Uterus (tissue), 4 donors: Measurements from ENCODE around the gene NRSN2. TPM values are rescaled to one million over a fixed set of nuclear protein-coding genes. Genes with fewer than 3 reads are reported as not detected.
"Not testable (repeated sequence)": the region's sequence is repeated elsewhere in the genome, so short reads cannot be mapped to it uniquely, and the experiment has no call there.

ENCODE experiments used
- DNase-seq, 2 donors: peaks; one replicate each; pipeline ENCODE4 v3.0.0-alpha.2; 2019 to 2020
- H3K27ac ChIP-seq, 2 donors: fragments of 200-600 bp; sonication (generic); 1 replicate in 1 of 2; 2 replicates in 1 of 2; pipeline ENCODE4 v1.5.1; 2016 to 2018
- H3K27me3 ChIP-seq, 2 donors: fragments of 200-600 bp; sonication (generic); one replicate each; pipeline ENCODE4 v1.5.1; 2018 to 2019; ENCODE audit warnings: control low read depth in 1 of 2
- H3K36me3 ChIP-seq, 2 donors: fragments of 200-600 bp; sonication (generic); one replicate each; pipeline ENCODE4 v1.5.1; 2019; ENCODE audit warnings: control low read depth in 1 of 2
- H3K4me1 ChIP-seq, 2 donors: fragments of 200-600 bp; sonication (generic); one replicate each; pipeline ENCODE4 v1.5.1; 2018 to 2019; ENCODE audit warnings: control low read depth in 1 of 2
- H3K4me3 ChIP-seq, 2 donors: fragments of 200-600 bp; sonication (generic); 1 replicate in 1 of 2; 2 replicates in 1 of 2; pipeline ENCODE4 v1.5.1; 2018 to 2019; ENCODE audit warnings: mild to moderate bottlenecking in 1 of 2
- H3K9me3 ChIP-seq, 2 donors: fragments of 200-600 bp; sonication (generic); one replicate each; pipeline ENCODE4 v1.5.1; 2019; ENCODE audit warnings: control low read depth in 1 of 2
- POLR2A ChIP-seq, 2 donors: fragments of 450-650 bp; IDR thresholded peaks; one replicate each; pipeline ENCODE4 v1.6.1; 2016; ENCODE audit warnings: antibody characterized with exemption in 2 of 2, mild to moderate bottlenecking in 1 of 2, moderate library complexity in 1 of 2
- intact Hi-C: fragments of 100-400 bp; cut with DNase I; formaldehyde crosslinking; loops from one replicate; pipeline ENCODE4 v1.15.1; 2023; ENCODE audit warnings: low total_unique reads
- total RNA-seq, 4 donors: library from RNA; depleted of rRNA in 3 of 4; stranded (reverse); fragments of >200 nt in 3 of 4; gene quantifications; one replicate each; pipeline versions ENCODE4 v1.1.0 to v1.2.4, GENCODE V29; 2014 to 2023
- TF ChIP-seq, protein P1 (sequence below), 4 experiments: fragments of 200-600 bp in 2 of 4; fragments of 450-650 bp in 2 of 4; sonication (generic) in 2 of 4; IDR thresholded peaks; one replicate each; pipeline ENCODE4 v1.5.1; 2016 to 2019; ENCODE audit warnings: antibody characterized with exemption in 4 of 4, mild to moderate bottlenecking in 2 of 4, moderate library complexity in 1 of 4
- donor health status: DM: yes; HTN: yes; CAD: no.

NRSN2 gene
- total RNA-seq, 4 donors from 2014 or later: 10.2 to 65.6 (median 28.7) TPM

DNA sequence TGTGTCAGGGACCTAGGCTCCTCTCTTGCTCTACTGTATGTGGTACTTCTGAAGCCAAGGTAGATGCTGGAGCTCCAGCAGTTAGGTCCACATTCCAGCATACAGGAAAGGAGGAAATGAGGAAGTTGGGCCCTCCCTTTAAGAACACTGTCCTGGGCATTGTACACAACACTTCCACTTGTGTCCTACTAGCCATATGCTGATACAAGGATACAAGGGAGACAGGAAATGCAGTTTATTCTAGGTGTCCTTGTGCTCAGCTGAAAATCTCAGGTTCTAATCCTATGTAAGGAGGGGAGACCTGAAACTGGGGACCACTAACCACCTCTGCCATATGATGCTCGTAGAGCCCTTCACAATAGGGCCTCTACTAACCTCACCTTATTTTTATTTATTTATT is 37.8 kb downstream of the NRSN2 start:
- no peaks in the 10 kb centered on the region for H3K27me3 ChIP-seq
- no peaks in the 10 kb centered on the region for H3K36me3 ChIP-seq
- no peak for TF ChIP-seq POLR2A (IDR thresholded peaks at IDR 0.05)
- TF ChIP-seq, protein P1, sequence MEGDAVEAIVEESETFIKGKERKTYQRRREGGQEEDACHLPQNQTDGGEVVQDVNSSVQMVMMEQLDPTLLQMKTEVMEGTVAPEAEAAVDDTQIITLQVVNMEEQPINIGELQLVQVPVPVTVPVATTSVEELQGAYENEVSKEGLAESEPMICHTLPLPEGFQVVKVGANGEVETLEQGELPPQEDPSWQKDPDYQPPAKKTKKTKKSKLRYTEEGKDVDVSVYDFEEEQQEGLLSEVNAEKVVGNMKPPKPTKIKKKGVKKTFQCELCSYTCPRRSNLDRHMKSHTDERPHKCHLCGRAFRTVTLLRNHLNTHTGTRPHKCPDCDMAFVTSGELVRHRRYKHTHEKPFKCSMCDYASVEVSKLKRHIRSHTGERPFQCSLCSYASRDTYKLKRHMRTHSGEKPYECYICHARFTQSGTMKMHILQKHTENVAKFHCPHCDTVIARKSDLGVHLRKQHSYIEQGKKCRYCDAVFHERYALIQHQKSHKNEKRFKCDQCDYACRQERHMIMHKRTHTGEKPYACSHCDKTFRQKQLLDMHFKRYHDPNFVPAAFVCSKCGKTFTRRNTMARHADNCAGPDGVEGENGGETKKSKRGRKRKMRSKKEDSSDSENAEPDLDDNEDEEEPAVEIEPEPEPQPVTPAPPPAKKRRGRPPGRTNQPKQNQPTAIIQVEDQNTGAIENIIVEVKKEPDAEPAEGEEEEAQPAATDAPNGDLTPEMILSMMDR (IDR thresholded peaks at IDR 0.05): no peak
- H3K9me3 ChIP-seq: no peaks in the 10 kb centered on the region
- peaks cover 0 to 7% of the 10 kb centered on the region in 2 donors for H3K4me1 ChIP-seq
- H3K4me3 ChIP-seq: no peak overlapping the region
- H3K27ac ChIP-seq: no peak overlapping the region
- DNase-seq: no peak
- intact Hi-C loops: no loop called here

- Histone ChIP-seq H3K4me3 (no peak overlapping the region), H3K9me3 (no peaks in the 10 kb centered on the region), H3K27ac (no peak overlapping the region)
Observed at GRCh38 chr20:385448-385847, 38.5 kb downstream of the NRSN2 start.

GRCh38 chr20:386634-387033 is 39.7 kb downstream of the NRSN2 start:
- H3K27me3 ChIP-seq, H3K36me3 ChIP-seq, H3K4me3 ChIP-seq, H3K4me1 ChIP-seq, H3K9me3 ChIP-seq, DNase-seq, intact Hi-C loops, H3K27ac ChIP-seq: not testable (repeated sequence)

More at GRCh38 chr20:385448-385847, 38.5 kb downstream of the NRSN2 start:
- no peak for DNase-seq
- no peaks in the 10 kb centered on the region for H3K27me3 ChIP-seq
- peaks cover 0 to 7% of the 10 kb centered on the region in 2 donors for H3K4me1 ChIP-seq
- TF ChIP-seq, protein P1 (IDR thresholded peaks at IDR 0.05): no peak
- no peak for TF ChIP-seq POLR2A (IDR thresholded peaks at IDR 0.05)
- no peaks in the 10 kb centered on the region for H3K36me3 ChIP-seq
- intact Hi-C loops: no loop called here

DNA sequence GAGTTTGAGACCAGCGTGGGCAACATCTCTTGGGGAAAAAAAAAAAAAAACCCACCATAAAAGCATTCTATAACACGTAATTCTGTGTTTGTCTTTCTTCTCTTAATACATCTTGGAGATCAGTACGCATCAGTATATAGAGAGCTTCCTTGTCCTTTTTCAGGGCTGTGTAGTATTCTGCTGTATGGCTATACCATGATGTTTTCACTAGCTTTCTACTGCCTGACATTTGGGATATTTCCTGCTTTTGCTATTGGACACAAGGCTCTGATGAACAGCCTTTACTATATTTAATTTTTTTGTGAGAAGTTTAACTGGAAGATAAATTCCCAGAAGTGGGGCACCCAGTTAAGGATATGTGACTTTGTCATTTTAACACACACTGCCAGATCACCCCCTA is 40.6 kb downstream of the NRSN2 start:
- no peak overlapping the region for H3K27ac ChIP-seq
- H3K4me3 ChIP-seq: no peak overlapping the region
- DNase-seq: no peak
- H3K36me3 ChIP-seq: no peaks in the 10 kb centered on the region
- TF ChIP-seq POLR2A (IDR thresholded peaks at IDR 0.05): no peak
- TF ChIP-seq, protein P1 (IDR thresholded peaks at IDR 0.05): no peak
- intact Hi-C loops: no loop called here
- no peaks in the 10 kb centered on the region for H3K4me1 ChIP-seq
- no peaks in the 10 kb centered on the region for H3K9me3 ChIP-seq
- no peaks in the 10 kb centered on the region for H3K27me3 ChIP-seq

DNA sequence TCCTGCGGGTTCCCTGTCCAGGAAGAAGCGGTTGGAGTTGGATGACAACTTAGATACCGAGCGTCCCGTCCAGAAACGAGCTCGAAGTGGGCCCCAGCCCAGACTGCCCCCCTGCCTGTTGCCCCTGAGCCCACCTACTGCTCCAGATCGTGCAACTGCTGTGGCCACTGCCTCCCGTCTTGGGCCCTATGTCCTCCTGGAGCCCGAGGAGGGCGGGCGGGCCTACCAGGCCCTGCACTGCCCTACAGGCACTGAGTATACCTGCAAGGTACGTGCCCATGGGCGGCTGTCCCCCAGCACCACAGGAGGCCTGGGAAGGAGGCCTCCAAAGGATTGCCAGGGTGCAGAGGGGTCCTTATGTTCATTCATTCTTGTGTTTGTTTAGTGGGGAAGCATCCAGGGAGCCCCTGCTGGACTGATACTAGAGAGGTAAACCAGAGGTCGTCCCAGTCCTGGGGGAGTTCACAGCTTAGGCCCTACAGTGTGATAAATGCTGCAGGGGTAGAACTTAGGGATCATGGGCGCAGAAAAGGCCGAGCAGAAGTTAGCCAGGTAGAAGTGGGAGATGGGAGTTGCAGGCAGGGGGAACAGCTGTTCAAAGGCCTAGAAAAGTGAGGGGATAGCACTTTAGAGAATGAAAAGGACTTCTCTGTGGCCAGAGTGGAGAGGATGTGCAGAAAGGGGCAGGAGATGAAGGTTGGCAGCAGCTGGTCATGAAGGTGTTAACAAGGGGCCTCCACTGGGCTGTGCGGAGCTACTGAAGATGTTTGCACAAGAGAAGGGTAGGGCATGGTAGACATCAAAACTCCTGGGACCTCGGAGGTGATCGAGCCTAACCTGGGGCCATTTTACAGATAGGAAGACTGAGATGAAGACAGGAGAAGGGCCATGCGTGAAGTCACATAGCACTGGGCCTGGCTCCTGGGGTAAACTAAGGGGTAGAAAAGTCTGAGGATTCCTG is 41.4 kb downstream of the NRSN2 start:
- Histone ChIP-seq H3K27me3 (no peaks in the 10 kb centered on the region), H3K27ac (no peak overlapping the region), H3K9me3 (no peaks in the 10 kb centered on the region), H3K4me1 (no peaks in the 10 kb centered on the region), H3K36me3 (no peaks in the 10 kb centered on the region), H3K4me3 (no peak overlapping the region)
- intact Hi-C loops: no loop called here
- TF ChIP-seq, protein P1 (IDR thresholded peaks at IDR 0.05): no peak
- TF ChIP-seq POLR2A (IDR thresholded peaks at IDR 0.05): no peak
- no peak for DNase-seq
